Stomach (tissue), 4 donors: ENCODE results near the gene FUZ.

Source experiments
- POLR2A ChIP-seq, 4 donors: fragments of 450-650 bp; IDR thresholded peaks; one replicate each; pipeline ENCODE4 v1.6.1; 2016; ENCODE audit warnings: antibody characterized with exemption in 4 of 4, control low read depth in 2 of 4, mild to moderate bottlenecking in 1 of 4, moderate library complexity in 1 of 4
- POLR2AphosphoS5 ChIP-seq, 3 donors: sonication (generic); formaldehyde crosslinking; IDR thresholded peaks; one replicate each; pipeline ENCODE4 v1.6.1; 2016; ENCODE audit warnings: antibody characterized with exemption in 3 of 3
- TF ChIP-seq, protein P1 (sequence below), 7 experiments: fragments of 450-650 bp in 4 of 7; fragments of 200-600 bp in 3 of 7; sonication (generic) in 3 of 7; IDR thresholded peaks; one replicate each; pipeline ENCODE4 v1.5.1; 2016 to 2019; ENCODE audit warnings: antibody characterized with exemption in 7 of 7, control low read depth in 2 of 7, mild to moderate bottlenecking in 1 of 7

DNA sequence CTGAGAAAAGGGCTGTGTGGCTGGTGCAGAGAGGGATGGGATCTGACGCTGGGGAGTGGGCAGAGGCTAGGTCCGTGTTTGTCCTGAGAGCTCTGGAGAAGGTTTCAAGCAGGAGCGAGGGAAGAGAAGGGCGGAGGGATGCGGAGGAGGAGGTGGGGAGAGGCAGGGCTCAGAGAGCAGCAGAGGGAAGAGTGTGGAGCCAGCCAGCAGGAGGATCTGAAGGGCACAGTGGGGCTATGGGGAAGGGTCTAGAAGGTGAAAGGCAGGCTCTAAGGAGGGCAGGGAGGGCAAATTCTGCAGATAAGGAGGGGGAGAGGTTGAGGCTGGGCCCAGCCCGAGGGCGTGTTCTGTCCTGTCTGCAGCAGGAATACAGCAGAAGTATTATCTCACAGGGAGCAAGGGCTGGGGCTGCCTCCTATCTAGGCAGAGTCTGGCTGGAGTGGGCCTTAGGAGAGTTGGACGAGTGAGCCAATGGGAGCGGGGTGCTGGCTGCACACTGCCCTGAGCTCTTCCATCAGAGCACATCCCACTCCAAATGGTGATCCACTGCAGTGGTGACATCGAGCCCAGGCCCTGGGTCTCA is 40.2 kb downstream of the FUZ start:
- TF ChIP-seq POLR2AphosphoS5 (IDR thresholded peaks at IDR 0.05), result no peak
- TF ChIP-seq, protein P1, sequence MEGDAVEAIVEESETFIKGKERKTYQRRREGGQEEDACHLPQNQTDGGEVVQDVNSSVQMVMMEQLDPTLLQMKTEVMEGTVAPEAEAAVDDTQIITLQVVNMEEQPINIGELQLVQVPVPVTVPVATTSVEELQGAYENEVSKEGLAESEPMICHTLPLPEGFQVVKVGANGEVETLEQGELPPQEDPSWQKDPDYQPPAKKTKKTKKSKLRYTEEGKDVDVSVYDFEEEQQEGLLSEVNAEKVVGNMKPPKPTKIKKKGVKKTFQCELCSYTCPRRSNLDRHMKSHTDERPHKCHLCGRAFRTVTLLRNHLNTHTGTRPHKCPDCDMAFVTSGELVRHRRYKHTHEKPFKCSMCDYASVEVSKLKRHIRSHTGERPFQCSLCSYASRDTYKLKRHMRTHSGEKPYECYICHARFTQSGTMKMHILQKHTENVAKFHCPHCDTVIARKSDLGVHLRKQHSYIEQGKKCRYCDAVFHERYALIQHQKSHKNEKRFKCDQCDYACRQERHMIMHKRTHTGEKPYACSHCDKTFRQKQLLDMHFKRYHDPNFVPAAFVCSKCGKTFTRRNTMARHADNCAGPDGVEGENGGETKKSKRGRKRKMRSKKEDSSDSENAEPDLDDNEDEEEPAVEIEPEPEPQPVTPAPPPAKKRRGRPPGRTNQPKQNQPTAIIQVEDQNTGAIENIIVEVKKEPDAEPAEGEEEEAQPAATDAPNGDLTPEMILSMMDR (IDR thresholded peaks at IDR 0.05), result no peak
- no peak for TF ChIP-seq POLR2A (IDR thresholded peaks at IDR 0.05)
